Uterus (tissue), 2 donors: ENCODE data around the gene FAM171A2.

Experiments
- CTCF ChIP-seq, 4 experiments: fragments of 200-600 bp in 2 of 4; fragments of 450-650 bp in 2 of 4; sonication (generic) in 2 of 4; IDR thresholded peaks; one replicate each; pipeline ENCODE4 v1.5.1; 2016 to 2019; ENCODE audit warnings: antibody characterized with exemption in 4 of 4, mild to moderate bottlenecking in 2 of 4, moderate library complexity in 1 of 4
- POLR2A ChIP-seq, 2 donors: fragments of 450-650 bp; IDR thresholded peaks; one replicate each; pipeline ENCODE4 v1.6.1; 2016; ENCODE audit warnings: antibody characterized with exemption in 2 of 2, mild to moderate bottlenecking in 1 of 2, moderate library complexity in 1 of 2

GRCh38 chr17:44312396-44313104, 51.1 kb downstream of the FAM171A2 start:
- no peak for TF ChIP-seq CTCF (IDR thresholded peaks at IDR 0.05)
- no peak for TF ChIP-seq POLR2A (IDR thresholded peaks at IDR 0.05)
